VCaP (cell line): ENCODE data around the gene RHOC.

Source experiments
- H3K27ac ChIP-seq: fragments of 450-650 bp; 2 replicates; pipeline ENCODE4 v1.5.1; 2017
- CTCF ChIP-seq: fragments of 450-650 bp; conservative IDR thresholded peaks from 2 replicates; pipeline ENCODE4 v1.5.1; 2017; ENCODE audit warnings: mild to moderate bottlenecking, moderate library complexity

Gene RHOC

GRCh38 chr1:112697781-112698201 is 9.1 kb downstream of the RHOC start:
- H3K27ac ChIP-seq: peak overlapping the region; percentile 66
- TF ChIP-seq CTCF: no peak

- no peak for TF ChIP-seq CTCF
- no peak overlapping the region for H3K27ac ChIP-seq
Measured at GRCh38 chr1:112696578-112697314, 10.2 kb downstream of the RHOC start.

- no peak for TF ChIP-seq CTCF
Measured at GRCh38 chr1:112695276-112695675, 11.7 kb downstream of the RHOC start.

GRCh38 chr1:112694363-112694929 is 12.5 kb downstream of the RHOC start:
- TF ChIP-seq CTCF: no peak
- H3K27ac ChIP-seq: no peak overlapping the region

More at GRCh38 chr1:112695276-112695675, 11.7 kb downstream of the RHOC start:
- no peak overlapping the region for H3K27ac ChIP-seq

- H3K27ac ChIP-seq: no peak overlapping the region
- TF ChIP-seq CTCF: no peak
Measured at GRCh38 chr1:112693821-112694220, 13.1 kb downstream of the RHOC start.

GRCh38 chr1:112692681-112693080 is 14.2 kb downstream of the RHOC start:
- TF ChIP-seq CTCF: no peak

GRCh38 chr1:112689842-112690237 is 17.1 kb downstream of the RHOC start:
- no peak overlapping the region for H3K27ac ChIP-seq
- no peak for TF ChIP-seq CTCF

More at GRCh38 chr1:112692681-112693080, 14.2 kb downstream of the RHOC start:
- H3K27ac ChIP-seq: no peak overlapping the region
